ENCODE results near the gene AKR1C2.
"Not testable (repeated sequence)": the region's sequence is repeated elsewhere in the genome, so short reads cannot be mapped to it uniquely, and the experiment has no call there.

GRCh38 chr10:4974400-4974799 lies 29.3 kb downstream of the AKR1C2 start:
- TF ChIP-seq YY1 (IDR thresholded peaks at IDR 0.05; ENCODE audit: insufficient read depth, insufficient read length); ZNF274 (IDR thresholded peaks at IDR 0.05; ENCODE audit: low read depth, low read length); SUZ12 (IDR thresholded peaks at IDR 0.05; ENCODE audit: extremely low read depth, insufficient read depth, insufficient read length): not testable (repeated sequence)

Data from NT2/D1 (cell line).